DOHH2 (cell line): ENCODE data around the gene MEOX2.

ENCODE experiments used
- CTCF ChIP-seq: fragments of 200-600 bp; sonication (generic); IDR thresholded peaks from one replicate; pipeline ENCODE4 v1.5.1; 2014; ENCODE audit warnings: antibody characterized with exemption, mild to moderate bottlenecking, low read depth, low read length; ENCODE audit not compliant: poor library complexity, severe bottlenecking
- EZH2phosphoT487 ChIP-seq: fragments of 200-600 bp; sonication (generic); IDR thresholded peaks from 2 replicates; pipeline ENCODE4 v1.6.1; 2017; ENCODE audit warnings: borderline replicate concordance, mild to moderate bottlenecking, antibody characterized with exemption, low read length, moderate library complexity, mixed read lengths

- TF ChIP-seq CTCF, result no peak
- no peak for TF ChIP-seq EZH2phosphoT487
Observed at GRCh38 chr7:15593382-15593781, 93.1 kb downstream of the MEOX2 start.
